RCC 7860 (cell line): ENCODE data around the gene ZDHHC16.

Source experiments
- DNase-seq: peaks from one replicate; pipeline ENCODE4 v3.0.0-alpha.2; 2015; ENCODE audit warnings: low spot score
- FAIRE-seq: peaks from 2 replicates; lab custom pipeline; 2012; peaks lifted over from hg19 to GRCh38; lab: Jason Lieb, UNC

ZDHHC16 gene

GRCh38 chr10:97506199-97506991 is 60.4 kb downstream of the ZDHHC16 start:
- FAIRE-seq (no peak), DNase-seq (no peak)
